Caco-2 (cell line): ENCODE results near the gene KRT3. TPM values are rescaled to one million over a fixed set of nuclear protein-coding genes. Genes with fewer than 3 reads are reported as not detected.

ENCODE experiments used
- BruUV-seq: library from RNA; stranded (reverse); fragments of 400-500 nt; replicated peaks from 2 replicates; lab custom pipeline; 2021; lab: Mats Ljungman, UMichigan
- CTCF ChIA-PET: fragments of 300-600 bp; sonication (Branson Sonifier 250); formaldehyde crosslinking; loops from one replicate; lab custom pipeline; 2022; ENCODE audit warnings: antibody characterized with exemption; lab: Charles Lee
- POLR2A ChIA-PET: fragments of 300-600 bp; sonication (Branson Sonifier 250); formaldehyde crosslinking; loops from one replicate; lab custom pipeline; 2022; ENCODE audit warnings: antibody characterized with exemption; lab: Charles Lee
- DNase-seq, 2 experiments: peaks; one replicate each; pipeline versions ENCODE4 v3.0.0 to v3.0.0-alpha.2; 2020 to 2022
- H3K27me3 ChIP-seq: replicated peaks from 2 replicates; pipeline ENCODE4 v1.6.0; 2011; ENCODE audit warnings: low read length; ENCODE audit not compliant: control insufficient read depth, insufficient read depth
- H3K36me3 ChIP-seq: 2 replicates; pipeline ENCODE4 v1.5.1; 2011; ENCODE audit warnings: low read length; ENCODE audit not compliant: control insufficient read depth, insufficient read depth
- H3K4me1 ChIP-seq: fragments of 250-450 bp; sonication (Bioruptor Pico); 2 replicates; pipeline ENCODE4 v1.5.1; 2020; ENCODE audit warnings: mild to moderate bottlenecking
- H3K4me3 ChIP-seq: 2 replicates; pipeline ENCODE4 v1.5.1; 2011; ENCODE audit warnings: low read depth, mild to moderate bottlenecking, control low read depth, low read length
- H3K9me3 ChIP-seq: fragments of 250-450 bp; sonication (Bioruptor Pico); 2 replicates; pipeline ENCODE4 v1.5.1; 2020; ENCODE audit warnings: mild to moderate bottlenecking, moderate library complexity
- H3K27ac Mint-ChIP-seq: one replicate; pipeline ENCODE4 v1.8.0; 2022; ENCODE audit warnings: mixed read lengths; ENCODE audit not compliant: unreplicated experiment
- H3K27me3 Mint-ChIP-seq: one replicate; pipeline ENCODE4 v1.8.0; 2022; ENCODE audit warnings: mixed read lengths; ENCODE audit not compliant: insufficient read depth, unreplicated experiment
- H3K36me3 Mint-ChIP-seq: one replicate; pipeline ENCODE4 v1.8.0; 2022; ENCODE audit warnings: mild to moderate bottlenecking, mixed read lengths; ENCODE audit not compliant: insufficient read depth, unreplicated experiment
- H3K4me1 Mint-ChIP-seq: one replicate; pipeline ENCODE4 v1.8.0; 2022; ENCODE audit warnings: low read depth, mixed read lengths; ENCODE audit not compliant: unreplicated experiment
- H3K4me3 Mint-ChIP-seq: one replicate; pipeline ENCODE4 v1.8.0; 2022; ENCODE audit warnings: mild to moderate bottlenecking, moderate library complexity, mixed read lengths; ENCODE audit not compliant: unreplicated experiment
- H3K9me3 Mint-ChIP-seq: one replicate; pipeline ENCODE4 v1.8.0; 2022; ENCODE audit warnings: mixed read lengths; ENCODE audit not compliant: unreplicated experiment
- intact Hi-C: fragments of 100-400 bp; cut with micrococcal nuclease; formaldehyde crosslinking; loops from one replicate; pipeline ENCODE4 v1.10.0; 2022; ENCODE audit not compliant: unreplicated experiment
- total RNA-seq: library from RNA; stranded (reverse); gene quantifications from 2 replicates; pipeline ENCODE4 v1.2.3, GENCODE V29; 2022
- TF ChIP-seq, protein P1 (sequence below), 2 experiments: fragments of 200-600 bp in 1 of 2; IDR thresholded peaks; 1 replicate in 1 of 2; 2 replicates in 1 of 2; pipeline versions ENCODE4 v1.5.1 to v1.8.0; 2011 to 2022; ENCODE audit warnings: antibody characterized with exemption in 1 of 2, control low read depth in 1 of 2, inconsistent platforms in 1 of 2, low read depth in 1 of 2, low read length in 1 of 2, mild to moderate bottlenecking in 1 of 2, moderate library complexity in 1 of 2; ENCODE audit not compliant: insufficient read depth in 1 of 2, severe bottlenecking in 1 of 2, unreplicated experiment in 1 of 2

KRT3 gene
- total RNA-seq, 1 experiment from 2014 or later: not detected

DNA sequence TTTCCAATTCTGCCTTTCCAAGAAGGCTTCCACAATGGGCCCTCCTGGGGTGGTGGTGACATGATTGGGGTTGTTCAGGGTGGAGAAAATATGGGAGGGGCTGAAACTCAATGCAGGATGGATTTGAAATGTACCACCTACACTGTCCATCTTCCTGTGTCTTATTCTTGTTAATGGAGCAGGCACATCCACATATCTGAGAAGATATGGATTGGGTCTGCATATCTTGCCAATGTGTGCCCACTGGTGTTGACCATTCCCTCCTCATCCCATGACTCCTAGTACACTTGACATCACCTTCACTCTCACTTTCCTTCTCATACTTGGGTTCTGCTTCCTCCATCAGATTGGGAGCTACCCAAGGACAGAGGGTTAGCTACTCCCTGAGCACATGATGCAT is 26.0 kb downstream of the KRT3 start:
- DNase-seq: no peak
- Mint-ChIP-seq H3K27ac (no peak overlapping the region), H3K4me3 (no peak overlapping the region), H3K4me1 (no peaks in the 10 kb centered on the region), H3K27me3 (no peaks in the 10 kb centered on the region), H3K36me3 (no peaks in the 10 kb centered on the region), H3K9me3 (no peaks in the 10 kb centered on the region)
- intact Hi-C loops: no loop called here
- Histone ChIP-seq H3K4me3 (no peak overlapping the region), H3K9me3 (no peaks in the 10 kb centered on the region), H3K4me1 (no peaks in the 10 kb centered on the region), H3K36me3 (no peaks in the 10 kb centered on the region), H3K27me3 (no peaks in the 10 kb centered on the region)
- no TSS peak for BruUV-seq
- CTCF ChIA-PET: interaction anchor here (0.6 kb wide), 1 partner anchor 97 kb away, joined by 8 read pairs; no protein-coding TSS in a partner anchor
- TF ChIP-seq, protein P1, sequence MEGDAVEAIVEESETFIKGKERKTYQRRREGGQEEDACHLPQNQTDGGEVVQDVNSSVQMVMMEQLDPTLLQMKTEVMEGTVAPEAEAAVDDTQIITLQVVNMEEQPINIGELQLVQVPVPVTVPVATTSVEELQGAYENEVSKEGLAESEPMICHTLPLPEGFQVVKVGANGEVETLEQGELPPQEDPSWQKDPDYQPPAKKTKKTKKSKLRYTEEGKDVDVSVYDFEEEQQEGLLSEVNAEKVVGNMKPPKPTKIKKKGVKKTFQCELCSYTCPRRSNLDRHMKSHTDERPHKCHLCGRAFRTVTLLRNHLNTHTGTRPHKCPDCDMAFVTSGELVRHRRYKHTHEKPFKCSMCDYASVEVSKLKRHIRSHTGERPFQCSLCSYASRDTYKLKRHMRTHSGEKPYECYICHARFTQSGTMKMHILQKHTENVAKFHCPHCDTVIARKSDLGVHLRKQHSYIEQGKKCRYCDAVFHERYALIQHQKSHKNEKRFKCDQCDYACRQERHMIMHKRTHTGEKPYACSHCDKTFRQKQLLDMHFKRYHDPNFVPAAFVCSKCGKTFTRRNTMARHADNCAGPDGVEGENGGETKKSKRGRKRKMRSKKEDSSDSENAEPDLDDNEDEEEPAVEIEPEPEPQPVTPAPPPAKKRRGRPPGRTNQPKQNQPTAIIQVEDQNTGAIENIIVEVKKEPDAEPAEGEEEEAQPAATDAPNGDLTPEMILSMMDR (IDR thresholded peaks at IDR 0.05; ENCODE audit: insufficient read depth in 1 of 2, low read depth in 1 of 2, low read length in 1 of 2, severe bottlenecking in 1 of 2, unreplicated experiment in 1 of 2): no peak
- POLR2A ChIA-PET: no interaction called here

- no peaks in the 10 kb centered on the region for H3K9me3 Mint-ChIP-seq
- no peaks in the 10 kb centered on the region for H3K27me3 Mint-ChIP-seq
Measured at GRCh38 chr12:52769354-52769753, 26.6 kb downstream of the KRT3 start.

DNA sequence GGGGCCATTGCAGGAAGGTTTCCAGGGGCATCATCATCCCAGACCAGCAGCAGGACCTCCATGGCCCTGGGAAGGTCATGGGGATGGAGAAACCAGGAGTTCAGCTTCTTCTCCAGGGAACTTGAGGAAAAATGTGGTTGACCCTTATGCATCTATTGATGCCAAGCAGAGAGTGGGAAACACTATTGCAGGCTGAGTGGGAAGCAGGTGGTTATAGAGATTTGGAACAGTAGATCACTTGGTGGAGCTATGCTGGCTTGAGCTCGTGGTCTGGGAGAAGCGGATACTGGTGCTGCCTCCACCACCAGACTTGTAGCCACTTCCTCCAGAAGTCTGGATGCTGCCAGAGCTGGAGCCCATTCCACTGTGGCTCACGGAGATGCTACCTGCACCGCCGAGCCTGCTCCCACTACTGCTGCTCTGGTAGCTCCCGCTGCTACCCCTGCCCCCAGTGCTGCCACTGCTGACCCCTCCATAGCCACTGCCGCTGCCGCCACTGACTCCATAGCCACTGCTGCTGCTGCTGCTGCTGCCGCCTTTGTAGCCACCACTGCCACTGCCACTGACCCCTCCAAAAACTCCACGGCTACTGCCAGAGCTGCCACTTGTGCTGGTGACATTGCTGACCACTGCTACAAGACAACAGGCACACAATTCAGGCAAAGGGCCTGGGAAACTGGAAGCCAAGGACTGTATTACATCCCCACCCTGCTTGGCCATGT is 27.3 kb downstream of the KRT3 start:
- BruUV-seq: no TSS peak
- Histone ChIP-seq H3K36me3 (no peaks in the 10 kb centered on the region), H3K4me1 (no peaks in the 10 kb centered on the region), H3K27me3 (no peaks in the 10 kb centered on the region), H3K4me3 (no peak overlapping the region), H3K9me3 (no peaks in the 10 kb centered on the region)
- no peaks in the 10 kb centered on the region for H3K27me3 Mint-ChIP-seq
- no peak for DNase-seq
- no peaks in the 10 kb centered on the region for H3K9me3 Mint-ChIP-seq
- H3K4me3 Mint-ChIP-seq: no peak overlapping the region
- no peaks in the 10 kb centered on the region for H3K36me3 Mint-ChIP-seq
- no peak overlapping the region for H3K27ac Mint-ChIP-seq
- no peaks in the 10 kb centered on the region for H3K4me1 Mint-ChIP-seq
- TF ChIP-seq, protein P1 (IDR thresholded peaks at IDR 0.05; ENCODE audit: insufficient read depth in 1 of 2, low read depth in 1 of 2, low read length in 1 of 2, severe bottlenecking in 1 of 2, unreplicated experiment in 1 of 2): no peak
- intact Hi-C loops: no loop called here
- ChIA-PET POLR2A (no interaction called here), CTCF (no interaction called here)

More at GRCh38 chr12:52769354-52769753, 26.6 kb downstream of the KRT3 start:
- TF ChIP-seq, protein P1 (IDR thresholded peaks at IDR 0.05; ENCODE audit: insufficient read depth in 1 of 2, low read depth in 1 of 2, low read length in 1 of 2, severe bottlenecking in 1 of 2, unreplicated experiment in 1 of 2): no peak
- ChIA-PET CTCF (interaction anchor here (0.6 kb wide), 1 partner anchor 97 kb away, joined by 8 read pairs; no protein-coding TSS in a partner anchor), POLR2A (no interaction called here)
- Histone ChIP-seq H3K4me3 (no peak overlapping the region), H3K27me3 (no peaks in the 10 kb centered on the region), H3K36me3 (no peaks in the 10 kb centered on the region), H3K4me1 (no peaks in the 10 kb centered on the region), H3K9me3 (no peaks in the 10 kb centered on the region)
- Mint-ChIP-seq H3K36me3 (no peaks in the 10 kb centered on the region), H3K4me1 (no peaks in the 10 kb centered on the region), H3K27ac (no peak overlapping the region), H3K4me3 (no peak overlapping the region)
- no TSS peak for BruUV-seq
- DNase-seq: no peak
- intact Hi-C loops: no loop called here
